Measurements from ENCODE around the gene COL11A2.

COL11A2 gene

DNA sequence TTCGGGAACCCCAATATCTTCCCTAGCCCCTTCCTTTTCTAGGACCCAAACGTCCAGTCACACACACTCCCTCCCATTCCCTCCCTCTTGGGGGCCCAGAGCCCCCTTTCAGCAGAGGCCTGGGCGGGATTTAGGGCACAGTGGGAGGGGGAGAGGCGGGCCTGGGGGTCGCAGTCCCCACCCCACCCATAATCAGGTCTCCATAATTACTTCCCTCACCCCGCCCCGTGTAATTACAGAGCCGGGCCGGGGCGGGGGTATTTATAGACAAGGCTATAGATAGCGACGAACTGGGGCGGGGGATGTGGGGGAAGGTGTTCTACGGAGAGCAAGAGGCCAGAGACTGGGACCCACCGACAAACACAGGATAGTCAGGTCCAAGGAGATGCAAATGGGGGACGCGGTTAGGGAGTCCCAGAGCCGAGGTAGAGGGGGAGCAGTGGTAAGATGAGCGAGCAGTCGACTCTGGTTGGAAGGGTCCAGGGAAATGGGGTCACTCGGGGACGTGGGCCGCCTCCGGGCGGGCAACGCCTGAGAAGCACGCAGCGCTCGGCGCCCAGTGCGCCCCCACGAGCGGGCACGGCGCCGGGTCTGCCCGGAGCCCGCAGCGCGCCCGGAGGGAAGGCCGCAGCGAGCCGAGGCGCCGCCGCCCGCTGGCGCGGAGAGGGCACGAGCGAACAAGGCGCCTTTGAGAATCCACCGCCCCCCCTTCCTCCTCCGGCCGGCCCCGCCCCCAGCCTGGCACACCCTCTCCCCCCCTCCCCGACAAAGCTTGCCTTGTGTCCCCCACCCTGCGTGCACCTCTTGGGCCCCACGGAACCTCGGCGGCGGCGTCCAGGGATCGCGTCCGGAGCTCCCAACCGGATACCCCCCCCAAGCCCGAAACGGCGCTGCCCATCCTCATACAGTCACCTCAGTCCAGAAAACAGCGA lies 670 bp upstream of the COL11A2 start:
- no peak for DNase-seq (ENCODE audit: low read depth)

DNA sequence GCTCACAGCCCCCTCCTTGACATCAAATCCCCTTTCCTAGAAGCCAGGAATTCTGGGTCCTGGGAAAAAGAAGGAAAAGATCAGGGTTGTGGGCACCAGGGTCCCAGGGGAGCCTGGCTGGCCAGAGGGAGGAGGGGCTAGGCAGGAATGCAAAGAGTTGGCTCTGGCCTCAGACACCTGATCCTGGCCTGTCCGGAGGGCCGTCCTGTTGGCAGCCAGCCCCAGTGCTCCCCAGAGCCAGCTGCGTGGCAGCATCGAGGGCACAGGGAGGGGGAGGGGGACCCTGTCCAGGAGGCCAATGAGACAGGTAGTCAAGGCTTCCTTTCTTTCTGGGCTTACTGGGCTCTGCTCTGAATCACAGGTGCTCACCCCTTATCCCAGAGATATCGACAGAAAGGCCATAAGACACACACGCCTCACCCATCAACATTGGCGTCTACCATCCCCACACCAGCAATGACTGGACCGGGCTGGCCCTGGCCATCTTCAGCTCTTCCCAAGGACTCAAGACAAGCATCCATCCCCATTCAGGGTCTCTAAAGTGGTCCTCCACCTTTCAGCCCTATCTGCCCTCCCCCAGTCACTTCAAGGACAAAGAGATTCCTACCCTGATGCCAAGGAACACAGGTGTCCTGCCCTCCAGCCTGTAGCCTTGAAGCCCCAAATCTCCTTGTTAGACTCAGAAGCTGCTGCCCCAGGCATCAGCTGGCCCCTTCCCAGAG lies 723 bp downstream of the COL11A2 start:
- DNase-seq (ENCODE audit: low read depth), result no peak

DNA sequence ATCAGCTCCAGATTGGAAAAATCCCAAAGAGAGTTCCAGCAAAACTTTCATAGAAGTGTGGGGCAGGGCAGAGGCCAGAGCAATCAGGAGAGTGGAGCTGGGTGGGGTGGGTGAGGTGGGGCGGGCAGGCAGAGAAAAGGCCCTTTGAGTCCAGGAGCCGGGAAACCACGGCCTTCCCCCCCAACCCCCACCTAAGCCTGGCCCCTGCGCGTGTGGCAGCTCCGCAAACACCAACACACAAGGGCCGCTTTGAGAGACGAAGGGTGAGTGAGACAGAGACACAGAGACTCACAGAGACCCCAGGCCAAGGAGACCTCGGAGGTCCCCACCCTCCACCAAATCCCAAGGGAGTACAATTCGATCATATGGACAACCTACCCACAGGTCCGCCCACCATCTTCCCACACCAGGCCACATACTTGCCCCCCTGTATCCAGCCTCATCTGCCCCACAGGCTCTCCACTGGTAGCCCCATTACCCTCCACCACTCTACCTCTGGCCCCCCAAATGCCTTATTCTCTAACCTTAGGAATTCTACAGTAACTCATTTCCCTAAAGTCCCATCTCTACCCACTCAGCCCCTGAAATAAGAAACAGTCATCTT lies 1.7 kb downstream of the COL11A2 start:
- DNase-seq (ENCODE audit: low read depth), result no peak

DNA sequence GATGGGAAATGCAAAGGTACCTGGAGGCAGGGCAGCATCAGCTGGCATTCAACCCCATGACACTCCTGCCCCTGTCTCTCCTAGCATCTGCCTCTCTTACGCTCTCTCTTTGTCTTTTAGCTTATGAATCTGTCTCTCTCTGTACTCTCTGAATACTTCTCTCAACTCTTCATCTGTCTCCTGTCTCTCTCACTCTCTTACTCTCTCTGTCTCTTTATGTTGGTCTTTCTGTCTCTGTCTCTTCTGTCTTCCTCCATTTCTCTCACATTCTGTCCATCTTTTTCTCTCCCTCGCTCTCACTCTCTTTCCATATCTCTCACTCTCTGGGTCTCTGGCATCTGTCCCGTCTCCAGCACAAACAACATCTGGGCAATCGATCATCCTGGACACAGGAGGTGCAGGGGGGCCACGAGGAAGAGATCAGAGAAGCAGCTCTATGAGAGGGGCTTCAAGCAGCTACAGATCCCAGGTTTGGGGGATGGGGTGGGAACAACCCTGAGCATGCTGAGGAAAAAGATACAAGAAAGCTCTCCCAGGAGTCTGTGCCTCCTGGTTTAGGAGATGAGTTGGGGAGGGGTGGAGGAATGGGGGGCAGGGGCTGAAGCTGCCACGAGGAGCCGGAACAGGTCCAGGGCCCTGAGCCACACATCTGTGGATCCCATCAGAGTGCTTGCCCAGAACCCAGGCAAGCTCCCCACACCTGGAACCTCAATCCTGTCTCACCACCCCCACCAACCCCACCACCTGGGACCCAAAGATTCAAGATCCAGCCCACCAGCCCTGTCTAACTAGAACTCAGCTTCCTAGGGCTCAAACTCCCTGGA lies 2.4 kb downstream of the COL11A2 start:
- DNase-seq (ENCODE audit: low read depth), result no peak

DNA sequence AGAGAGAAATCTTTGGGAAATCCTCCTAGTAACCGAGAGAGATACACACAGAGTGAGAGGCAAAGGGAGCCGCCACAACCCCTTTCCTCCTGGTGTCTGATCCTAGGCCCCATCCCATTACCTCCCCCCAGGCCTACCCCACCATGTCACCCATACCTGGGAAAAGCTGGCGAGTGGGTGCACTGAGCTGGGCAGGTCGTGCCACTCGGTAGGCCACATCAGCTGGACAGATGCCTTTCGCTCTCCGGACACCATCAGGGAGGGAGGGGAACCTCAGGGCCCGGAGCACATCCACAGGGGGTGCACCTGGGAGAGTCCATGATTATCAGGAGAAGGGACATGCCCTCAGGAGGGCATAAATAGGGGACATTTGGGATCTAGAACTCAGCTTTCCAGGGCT lies 3.1 kb downstream of the COL11A2 start:
- no peak for DNase-seq (ENCODE audit: low read depth)

DNA sequence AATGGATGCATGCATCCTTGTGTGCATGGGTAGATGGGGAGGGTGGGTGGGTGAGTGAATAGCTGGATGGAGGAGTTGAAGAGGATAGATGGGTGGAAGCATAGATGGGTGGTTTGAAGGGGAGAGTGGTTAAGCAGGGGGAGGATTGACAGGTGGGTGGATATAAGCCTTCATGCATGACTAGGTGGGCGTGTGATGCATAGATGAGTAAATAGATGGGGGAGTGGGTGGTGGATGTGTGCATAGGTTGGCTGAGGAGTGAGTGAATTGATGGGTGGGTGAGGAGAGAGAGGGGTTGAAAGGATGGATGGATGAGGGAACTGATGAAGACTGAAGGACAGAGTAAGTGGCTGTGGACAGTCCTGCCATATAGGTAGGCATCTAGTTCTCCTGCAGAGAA lies 4.5 kb downstream of the COL11A2 start:
- no peak for DNase-seq (ENCODE audit: low read depth)

DNA sequence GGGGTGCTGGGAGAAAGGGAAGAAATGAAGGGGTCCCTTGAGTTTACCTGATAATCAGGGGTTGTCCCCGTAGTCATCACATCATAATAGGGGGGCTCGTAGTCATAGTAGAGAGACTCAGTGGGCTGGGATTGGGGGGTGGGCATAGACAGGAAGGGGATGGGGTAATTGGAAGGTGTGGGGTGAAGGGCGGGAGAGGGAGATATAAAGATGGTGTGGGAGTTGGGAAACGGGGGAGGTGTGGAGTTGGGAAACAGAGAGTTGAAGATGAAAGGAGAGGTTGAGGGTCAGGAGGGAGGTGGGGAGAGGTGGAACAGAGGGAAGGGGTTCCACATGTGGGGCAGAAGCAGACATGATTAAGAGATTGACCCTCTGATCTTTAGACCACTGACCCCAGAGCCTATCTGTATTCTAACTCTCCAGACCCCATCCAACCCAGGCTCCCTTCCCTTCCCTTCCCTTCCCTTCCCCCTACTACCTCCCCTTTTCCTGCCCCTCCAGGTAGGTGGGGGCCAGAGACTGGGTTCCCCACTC lies 6.5 kb downstream of the COL11A2 start:
- no peak for DNase-seq (ENCODE audit: low read depth)

DNA sequence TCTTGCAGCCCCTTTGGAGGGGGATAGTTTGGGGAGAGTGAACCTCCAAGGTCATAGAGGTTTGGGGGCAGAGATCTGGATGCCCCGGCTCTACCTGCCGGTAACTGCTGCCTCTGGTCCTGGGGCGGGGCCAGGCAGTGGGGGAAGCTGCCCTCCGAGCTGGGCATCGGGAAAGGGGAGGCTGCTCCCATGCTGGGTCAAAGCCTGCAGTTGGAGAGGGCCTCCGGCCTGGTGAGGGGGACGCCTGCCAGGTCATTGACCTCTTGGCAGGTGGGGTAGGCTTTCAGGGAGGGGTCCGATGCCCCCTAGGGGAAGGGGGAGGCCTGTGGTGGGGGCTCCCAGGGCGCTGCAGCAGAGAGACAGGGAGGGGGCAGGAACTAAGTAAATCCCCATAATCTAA lies 7.1 kb downstream of the COL11A2 start:
- DNase-seq (ENCODE audit: low read depth), result no peak

DNA sequence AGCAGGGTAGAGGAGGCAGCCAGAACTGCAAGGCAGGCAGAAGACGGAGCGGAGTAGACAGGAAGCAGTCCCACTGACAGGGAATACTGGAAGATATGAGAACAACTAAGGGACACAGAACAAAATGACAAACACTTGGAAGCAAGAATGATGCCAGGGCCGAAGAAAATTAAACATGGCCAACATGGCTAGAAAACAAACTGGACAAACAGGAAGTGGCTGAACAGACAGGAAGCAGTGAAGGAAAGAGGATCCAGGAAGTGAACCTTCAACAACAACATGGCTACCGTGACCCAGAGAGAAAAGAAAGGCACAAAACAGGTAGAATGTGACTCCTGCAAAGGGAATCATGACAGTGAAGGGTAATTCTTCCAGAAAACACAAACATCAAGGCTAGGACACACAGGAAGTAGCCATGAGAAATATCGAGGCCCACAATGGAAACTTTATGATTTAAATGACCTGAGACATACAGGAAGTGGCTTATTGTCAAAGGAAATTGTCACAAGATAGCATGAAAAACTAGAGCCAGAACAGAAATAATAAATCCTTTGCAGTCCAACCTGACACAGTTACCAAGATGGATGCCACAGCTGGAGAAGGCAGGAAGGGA lies 9.1 kb downstream of the COL11A2 start:
- no peak for DNase-seq (ENCODE audit: low read depth)

DNA sequence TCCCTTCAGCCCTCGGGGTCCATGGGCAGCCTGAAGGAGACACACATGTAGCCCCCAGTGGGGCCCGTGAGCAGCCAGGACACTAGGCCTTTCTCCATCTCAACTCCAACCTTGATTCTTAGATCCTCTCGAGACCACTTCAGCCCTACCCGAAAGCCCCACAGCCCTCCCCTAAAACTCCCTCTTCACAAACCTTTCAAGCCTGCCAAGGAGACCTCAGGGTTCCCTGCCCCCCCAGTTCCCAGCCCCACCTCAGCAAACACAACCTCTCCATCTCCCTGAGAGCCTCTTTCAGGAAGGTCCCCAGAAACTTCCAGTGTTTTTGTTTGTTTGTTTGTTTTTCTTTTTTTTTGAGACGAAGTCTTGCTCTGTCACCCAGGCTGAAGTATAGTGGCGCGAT lies 11.1 kb downstream of the COL11A2 start:
- no peak for DNase-seq (ENCODE audit: low read depth)

DNA sequence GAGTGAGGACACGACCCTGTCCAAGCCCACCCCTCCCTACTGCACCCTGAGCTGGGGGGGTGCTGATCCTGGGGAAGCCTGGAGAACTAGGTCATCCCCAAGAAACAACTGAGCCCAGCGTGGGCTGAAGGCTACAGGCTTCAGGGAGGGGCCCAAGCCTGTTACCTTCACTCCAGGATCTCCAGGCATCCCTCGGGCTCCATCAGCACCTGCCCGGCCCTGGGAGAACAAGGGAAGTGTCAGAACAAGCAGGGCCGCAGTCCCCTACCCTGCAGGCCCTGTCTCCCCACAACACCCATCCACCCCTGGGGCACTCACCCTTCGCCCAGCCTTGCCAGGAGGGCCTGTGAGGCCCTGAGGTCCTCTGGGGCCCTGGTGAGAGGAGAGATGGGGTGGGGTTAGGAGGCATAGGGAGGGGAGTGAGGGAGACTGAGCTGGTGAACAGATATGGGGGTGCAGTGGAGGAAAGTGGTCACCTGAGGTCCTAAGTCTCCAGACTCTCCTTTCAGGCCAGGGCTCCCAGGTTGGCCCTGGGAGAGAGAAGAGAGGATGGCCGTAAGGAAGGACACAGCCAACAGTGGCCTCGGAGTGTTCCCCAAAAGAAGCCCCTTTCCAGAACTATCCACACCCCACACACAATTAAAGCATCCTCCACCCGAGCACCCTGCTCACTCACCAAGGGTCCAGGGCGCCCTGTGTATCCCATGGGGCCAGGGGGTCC lies 13.4 kb downstream of the COL11A2 start:
- DNase-seq (ENCODE audit: low read depth), result no peak

DNA sequence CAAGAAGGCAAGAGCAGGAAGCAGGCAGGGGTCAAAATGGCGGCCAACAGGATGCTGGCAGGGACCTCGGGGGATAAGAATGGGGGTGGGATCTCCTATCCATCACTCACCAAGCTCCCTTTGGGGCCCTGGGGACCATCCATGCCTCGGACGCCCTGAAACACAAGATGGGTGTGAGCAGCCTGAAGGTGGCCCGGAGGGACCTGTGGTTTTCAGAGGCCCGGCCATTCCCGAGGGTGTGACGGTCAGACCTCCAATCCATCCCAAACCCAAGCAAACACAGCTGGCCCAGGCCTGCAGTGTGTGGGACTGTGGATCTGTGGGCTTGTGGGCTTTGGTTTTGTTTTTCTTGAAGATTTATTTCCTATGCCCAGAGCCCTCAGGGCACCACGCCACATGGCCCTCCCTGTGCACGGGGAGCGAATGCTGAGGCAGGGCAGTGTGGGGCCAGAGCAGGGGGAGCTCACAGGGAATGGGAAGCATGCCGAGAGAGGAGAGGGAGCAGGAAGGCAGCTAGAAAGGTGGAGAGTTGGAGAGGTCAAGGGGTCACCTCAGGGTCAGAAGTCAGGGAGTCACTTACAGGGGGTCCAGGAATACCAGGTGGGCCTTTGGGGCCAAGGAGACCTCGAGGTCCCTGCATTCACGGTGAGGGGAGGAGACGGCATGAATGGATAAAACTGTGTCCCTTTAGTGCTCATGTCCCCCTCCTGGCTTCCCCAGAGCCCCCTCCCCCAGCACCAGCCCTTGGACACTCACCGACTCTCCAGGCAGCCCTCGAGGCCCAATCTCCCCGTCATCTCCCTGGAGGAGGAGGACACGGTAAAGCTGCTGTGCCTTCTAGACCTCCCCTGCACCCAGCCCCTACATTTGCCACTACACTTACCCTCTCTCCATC lies 14.5 kb downstream of the COL11A2 start:
- no peak for DNase-seq (ENCODE audit: low read depth)

DNA sequence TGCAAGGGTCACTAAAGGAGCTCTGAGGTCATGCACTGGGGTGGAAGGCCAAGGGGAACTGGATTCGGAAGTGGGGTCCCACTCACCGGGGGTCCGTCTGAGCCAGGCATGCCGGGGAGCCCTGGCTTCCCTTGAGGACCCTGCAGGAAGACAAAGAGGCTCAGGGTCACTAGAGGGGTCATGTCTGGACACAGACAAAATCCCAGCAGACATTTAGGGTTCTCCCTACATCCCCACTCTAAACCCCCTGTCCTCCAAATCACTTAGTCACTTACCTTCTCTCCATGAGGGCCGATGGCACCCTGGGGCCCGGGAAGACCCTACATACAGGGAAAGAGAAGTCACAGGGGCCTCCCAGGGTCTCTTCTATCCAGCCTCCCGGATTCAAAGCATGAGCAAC lies 15.4 kb downstream of the COL11A2 start:
- no peak for DNase-seq (ENCODE audit: low read depth)

DNA sequence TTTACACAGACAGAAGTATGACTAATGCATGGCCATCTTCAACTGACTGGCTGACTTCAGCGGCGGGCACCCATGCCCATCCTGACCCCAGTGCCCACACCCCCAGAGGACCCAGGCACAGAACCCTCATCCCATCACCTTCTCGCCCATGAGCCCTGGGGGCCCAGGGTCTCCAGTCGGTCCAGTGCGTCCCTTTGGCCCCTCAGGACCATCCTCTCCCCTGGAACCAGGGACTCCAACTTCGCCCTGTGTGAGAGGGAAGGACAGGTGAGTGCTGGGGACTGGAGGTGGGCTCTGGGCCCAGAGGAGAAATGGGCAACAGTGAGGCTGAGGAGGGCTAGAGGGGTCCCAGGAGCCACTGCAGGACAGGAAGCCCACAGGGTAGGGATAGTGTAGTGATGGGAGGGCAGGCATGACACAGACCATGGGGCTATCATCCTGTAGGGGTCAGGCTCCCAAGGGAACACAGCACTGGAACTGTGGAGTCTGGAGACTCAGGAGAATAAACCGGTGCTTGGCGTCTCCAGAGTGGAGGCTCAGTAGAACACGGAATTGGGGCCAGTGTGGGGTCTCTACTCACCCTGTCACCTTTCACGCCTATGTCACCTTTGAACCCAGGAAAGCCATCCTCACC lies 16.7 kb downstream of the COL11A2 start:
- DNase-seq (ENCODE audit: low read depth), result no peak

DNA sequence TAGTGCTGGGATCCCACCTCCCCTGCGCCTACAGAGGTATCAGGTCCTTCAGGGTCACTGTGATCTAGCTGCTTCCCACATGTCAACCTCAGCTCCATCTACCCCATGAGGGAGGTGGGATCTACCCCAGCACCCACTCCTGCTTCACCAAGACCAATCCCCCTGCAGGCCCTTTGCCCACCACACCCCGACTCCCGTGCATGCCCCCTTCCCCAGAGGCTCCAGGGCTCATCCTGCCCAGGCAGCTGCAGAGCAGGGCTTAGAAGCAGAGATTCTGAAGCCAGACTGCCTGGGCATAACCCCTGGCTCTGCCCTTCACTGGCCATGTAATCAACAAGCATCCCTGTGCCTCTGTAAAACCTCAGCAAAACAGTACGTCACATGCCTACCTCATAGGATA lies 17.5 kb downstream of the COL11A2 start:
- no peak for DNase-seq (ENCODE audit: low read depth)

DNA sequence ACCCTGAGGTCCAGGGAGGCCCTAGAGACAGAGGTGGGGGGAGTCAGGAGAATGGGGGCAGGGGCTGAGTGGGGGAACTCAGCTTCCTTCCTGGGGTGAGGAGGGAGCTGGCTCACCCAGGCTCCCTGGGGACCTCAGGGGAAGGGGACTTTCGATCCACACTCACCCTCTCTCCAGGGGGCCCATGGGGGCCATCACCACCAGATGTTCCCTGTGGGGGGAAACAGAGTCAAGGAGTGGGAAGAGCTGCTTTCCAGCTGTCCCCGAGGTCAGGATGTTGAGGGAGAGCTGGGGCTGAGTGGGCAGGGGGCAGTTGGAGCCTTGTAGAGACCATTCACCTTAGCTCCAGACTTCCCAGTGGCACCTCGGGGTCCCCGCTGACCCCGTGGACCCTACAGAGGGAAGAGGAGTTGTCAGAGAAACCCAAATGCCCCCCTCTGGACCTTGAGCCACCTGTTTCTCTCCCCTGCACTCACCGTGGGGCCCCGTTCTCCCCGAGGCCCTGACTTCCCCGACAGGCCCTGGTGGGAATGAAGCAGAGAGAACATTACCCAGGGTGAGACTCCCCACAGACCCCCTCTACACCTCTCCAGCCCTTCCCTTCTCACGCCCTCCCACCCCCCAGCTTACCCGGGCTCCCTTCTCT lies 18.6 kb downstream of the COL11A2 start:
- no peak for DNase-seq (ENCODE audit: low read depth)

DNA sequence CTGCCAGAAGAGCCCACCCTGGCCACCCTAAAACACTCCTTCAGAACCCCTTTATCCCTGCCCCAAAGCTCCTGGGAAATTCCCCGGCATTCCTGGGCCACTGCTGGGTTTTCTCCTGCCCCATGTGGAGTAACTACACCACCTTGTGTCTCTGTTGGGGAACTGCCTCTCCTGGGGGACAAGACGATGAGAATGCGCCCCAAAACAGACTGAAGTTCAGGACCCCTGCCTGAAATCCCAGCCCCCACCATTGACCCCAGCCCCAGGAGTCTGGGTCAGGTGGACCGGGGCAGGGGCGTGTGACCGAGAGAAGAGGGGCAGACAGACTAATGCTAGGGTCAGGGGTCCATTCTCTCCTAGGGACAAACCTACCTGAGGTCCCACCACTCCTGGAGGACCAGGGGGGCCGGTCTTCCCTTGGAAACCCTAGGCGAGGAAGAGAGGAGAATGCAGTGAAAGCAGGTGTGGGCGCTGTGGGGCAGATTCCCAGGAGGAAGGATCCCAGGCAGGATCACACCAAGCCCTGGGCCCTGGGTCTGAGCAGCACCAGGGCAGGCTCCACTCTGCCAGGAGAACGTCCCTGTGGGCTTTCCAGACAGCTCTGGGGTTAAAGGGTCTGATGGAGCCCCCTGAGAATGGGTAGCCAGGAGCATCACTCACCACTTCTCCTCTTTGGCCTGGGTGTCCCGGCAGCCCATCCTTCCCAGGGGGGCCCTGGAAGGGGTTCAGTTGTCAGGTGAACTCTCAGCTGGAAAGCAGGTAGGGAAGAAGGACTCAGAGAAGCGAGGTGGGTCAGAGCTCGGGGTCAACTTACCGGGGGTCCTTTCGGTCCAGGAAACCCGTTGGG lies 19.4 kb downstream of the COL11A2 start:
- no peak for DNase-seq (ENCODE audit: low read depth)
